ENCODE results near the gene SLC8A3.

SLC8A3 gene

GRCh38 chr14:70064136-70064865 lies 124.5 kb downstream of the SLC8A3 start:
- DNase-seq = no peak

DNA sequence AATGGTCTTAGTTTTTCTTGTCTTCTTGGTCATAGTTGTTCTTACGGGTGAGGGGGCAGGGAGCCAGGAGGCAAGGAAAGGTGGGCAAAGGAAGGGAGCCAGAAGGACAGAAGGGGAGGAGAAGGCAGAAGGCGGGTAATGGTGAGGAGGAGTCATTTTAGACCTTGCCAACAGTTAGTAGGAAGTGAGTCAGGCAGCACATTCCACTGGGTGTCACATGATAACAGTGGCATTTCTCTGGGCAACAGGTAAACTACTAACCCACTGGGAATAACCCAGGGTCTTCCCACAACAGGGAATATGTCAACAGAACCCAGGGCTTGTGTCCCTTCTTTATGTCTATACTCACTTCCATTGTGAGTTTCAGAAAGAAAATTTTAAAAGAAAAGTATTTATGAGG lies 127.6 kb downstream of the SLC8A3 start:
- no peak for DNase-seq

DNA sequence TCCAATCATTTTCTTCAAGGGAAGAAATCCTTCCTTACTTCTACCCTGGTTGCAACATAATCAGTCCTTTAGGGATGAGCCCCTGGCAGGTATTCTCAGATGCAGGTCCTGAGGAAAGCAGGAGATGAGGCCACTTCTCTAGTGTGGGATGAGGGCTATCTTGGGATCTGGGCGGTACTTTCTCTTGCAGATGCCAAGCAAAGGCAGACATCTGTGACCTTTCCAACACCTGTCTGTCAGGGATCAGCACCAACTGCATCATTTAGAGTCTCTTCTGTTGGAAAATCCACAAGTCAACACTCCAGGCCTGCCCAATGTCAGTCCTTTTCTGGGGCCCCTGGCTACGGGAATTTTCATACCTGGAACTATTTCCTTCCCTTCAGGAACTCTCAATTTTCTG lies 129.2 kb downstream of the SLC8A3 start:
- DNase-seq = no peak

DNA sequence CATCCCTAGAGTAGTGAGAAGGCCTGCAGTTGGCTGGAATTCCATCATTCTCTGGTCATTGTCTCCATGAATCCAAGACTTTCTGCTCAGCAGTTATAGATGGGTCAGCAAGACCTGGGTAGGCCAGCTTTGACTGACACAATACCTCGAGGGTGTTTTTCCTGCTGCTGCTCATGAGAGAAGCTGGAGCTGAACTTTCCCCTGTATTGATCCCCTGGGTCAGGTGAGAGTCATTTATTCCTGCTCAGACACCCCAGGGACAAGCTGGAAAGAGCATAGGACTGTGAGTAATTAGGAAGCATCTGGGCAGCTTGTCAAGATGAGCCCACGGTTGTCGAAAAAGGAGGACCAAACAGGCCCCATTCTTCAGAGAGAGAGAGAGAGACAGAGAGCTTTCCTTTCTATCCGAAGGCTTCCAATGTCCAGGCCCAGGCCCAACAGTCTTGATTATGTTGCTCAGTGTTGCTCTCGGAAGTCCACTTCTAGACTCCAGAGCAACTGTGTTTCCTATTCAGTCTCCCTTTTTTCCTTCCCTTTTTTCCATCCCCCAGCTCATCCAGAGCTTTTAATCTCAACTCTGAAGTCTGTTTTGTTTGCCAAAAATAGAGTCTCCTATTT lies 131.1 kb downstream of the SLC8A3 start:
- DNase-seq = no peak

GRCh38 chr14:70052990-70053389 lies 135.8 kb downstream of the SLC8A3 start:
- no peak for DNase-seq

DNA sequence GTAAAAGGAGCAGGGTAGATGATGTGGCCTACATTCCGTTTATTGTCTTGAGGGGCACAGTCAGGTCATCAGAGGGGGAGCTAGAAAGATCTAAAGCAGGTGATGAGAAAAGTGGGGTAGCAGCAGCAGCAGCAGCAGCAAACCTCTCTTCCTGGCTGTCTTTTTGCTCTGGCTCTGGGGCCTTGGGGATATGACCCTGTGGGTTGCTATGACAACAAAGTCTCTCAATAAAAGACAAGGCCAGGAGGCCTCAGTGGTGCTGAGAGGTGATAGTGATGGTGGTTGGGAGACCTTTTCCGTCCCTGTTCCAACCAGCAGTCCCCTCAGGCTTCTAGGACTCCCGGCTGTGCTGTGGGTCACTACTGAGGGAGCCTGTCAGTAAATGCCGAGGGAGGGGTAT lies 138.6 kb downstream of the SLC8A3 start:
- DNase-seq = no peak

DNA sequence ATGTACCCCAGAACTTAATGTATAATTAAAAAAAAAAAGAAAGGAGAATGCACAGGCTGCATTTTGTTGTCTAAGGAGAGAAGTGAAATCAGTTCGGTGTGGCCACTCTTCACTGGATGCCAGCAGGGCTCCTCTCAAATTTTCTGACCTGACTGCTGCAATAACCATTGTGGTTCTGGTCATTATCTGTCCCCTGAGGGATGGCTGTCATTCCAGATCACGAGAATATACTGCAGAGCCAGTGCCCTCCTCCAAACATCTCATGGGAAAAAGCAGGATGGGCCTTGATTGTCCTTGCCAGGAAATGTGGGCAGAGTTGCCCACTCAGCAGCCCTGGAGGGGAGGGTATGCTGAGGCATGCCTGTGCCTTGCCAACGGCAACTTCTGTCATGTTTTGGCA lies 139.1 kb downstream of the SLC8A3 start:
- no peak for DNase-seq

GRCh38 chr14:70048313-70048654 lies 140.5 kb downstream of the SLC8A3 start:
- no peak for DNase-seq

- DNase-seq = no peak
Observed at GRCh38 chr14:70047598-70048312, 141.0 kb downstream of the SLC8A3 start.

DNA sequence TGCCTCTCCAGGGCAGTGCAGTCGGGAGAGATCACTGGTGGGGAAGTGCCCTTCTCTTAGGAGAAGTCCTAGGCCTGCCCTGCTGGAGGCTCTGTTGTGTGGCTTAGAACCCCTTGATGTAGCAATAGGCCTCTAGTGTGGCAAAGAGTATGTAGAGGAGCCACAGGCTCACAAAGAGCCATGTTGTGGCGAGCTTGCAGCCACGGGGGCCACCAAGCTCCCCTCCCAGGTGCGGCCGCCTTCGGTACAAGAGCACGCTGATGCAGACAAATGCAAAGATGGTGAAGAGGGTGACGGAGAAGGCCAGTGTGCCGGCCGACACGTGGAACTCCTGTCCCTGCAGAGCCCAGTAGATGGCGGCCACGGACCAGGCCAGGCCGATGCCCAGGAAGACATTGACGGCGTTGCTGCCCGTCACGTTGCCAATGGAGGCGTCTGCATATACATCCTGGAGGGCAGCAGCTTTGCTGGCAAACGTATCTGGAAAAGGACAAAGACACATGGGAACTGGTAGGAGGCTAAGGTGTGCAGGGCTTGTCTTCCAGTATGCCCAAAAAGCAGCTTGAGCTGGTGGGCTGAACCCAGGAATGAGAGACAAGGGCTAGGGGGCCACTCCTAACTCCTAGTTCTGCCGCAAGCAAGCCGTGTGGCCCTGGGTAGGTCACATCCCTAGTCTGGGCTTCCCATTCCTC lies 142.8 kb downstream of the SLC8A3 start:
- peak; percentile 34 for DNase-seq

DNA sequence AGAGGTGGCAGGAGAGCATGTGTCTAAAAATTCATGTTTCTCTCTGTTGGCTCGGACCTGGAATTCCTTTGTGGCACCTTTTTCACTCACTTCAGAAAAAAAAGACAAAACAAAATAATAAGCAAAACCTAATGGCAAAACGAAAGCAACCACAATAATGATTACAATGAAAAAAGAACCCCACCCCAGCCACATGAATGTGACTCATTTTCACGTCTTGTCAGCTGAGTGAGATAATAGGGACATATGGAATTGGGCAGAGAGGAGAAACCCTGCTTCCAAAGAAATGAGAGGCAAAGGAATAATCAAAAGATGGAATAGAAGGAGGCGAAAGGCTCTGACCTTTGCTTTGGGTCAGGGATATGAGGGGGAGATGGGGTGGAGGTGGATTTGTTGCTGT lies 143.4 kb downstream of the SLC8A3 start:
- no peak for DNase-seq

- DNase-seq = no peak
Observed at GRCh38 chr14:70043001-70043400, 145.8 kb downstream of the SLC8A3 start.

DNA sequence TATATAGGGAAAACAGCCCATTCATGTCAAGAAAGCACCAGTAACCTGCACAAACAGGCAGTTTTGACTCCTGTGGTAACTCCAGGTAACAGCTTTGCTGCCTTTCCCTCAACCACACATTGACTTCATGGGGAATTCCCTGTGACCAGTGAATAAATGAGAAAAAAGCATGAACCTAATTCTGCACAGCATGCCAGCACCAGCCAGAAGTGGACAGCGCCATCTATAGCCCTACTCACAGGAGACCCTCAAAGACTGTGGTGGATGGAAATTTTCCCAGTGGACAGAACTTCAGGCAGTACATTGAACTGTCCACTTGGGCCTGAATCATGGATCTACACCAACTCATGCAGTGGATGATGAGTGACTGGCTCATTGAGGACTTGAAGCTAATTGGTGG lies 152.1 kb downstream of the SLC8A3 start:
- DNase-seq = no peak

DNA sequence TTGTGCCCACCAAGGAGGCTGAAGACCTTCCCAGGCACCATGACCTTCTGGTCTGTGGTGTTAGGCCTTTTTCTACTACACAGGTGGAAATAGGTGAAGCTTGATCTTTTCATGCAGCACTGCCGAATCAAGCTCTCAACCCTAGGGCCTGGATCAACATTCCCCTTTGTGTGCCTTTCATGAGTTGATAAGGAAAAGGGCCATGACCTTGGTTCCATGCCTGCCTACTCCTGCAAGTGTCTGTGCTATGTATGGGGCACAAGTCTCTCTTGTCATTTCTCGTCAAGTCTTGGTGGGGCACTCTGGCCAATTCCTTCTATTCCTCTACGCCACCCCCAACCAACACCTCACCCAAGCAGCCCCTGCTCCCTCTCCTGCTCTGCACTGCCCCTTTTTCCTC lies 154.5 kb downstream of the SLC8A3 start:
- DNase-seq = no peak

DNA sequence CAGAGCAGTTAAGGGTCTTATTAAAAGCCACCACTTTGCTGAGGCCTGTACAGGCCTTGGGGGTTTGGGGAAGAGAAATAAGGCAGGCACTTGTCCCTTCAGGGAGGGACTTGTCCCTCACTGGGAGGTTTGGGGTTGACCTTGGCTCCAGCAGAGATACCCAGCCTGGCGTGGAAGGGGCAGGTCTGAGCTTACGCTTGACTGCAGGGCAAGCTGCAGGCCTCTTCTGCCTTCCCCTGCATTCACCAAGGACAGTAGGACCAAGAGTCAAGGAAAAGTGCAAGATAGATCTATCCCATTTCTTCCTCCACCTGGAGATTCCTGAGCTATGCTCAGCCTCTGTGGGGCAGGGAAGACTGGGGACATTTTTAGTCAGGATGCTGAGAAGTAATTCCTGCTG lies 155.2 kb downstream of the SLC8A3 start:
- DNase-seq = no peak

DNA sequence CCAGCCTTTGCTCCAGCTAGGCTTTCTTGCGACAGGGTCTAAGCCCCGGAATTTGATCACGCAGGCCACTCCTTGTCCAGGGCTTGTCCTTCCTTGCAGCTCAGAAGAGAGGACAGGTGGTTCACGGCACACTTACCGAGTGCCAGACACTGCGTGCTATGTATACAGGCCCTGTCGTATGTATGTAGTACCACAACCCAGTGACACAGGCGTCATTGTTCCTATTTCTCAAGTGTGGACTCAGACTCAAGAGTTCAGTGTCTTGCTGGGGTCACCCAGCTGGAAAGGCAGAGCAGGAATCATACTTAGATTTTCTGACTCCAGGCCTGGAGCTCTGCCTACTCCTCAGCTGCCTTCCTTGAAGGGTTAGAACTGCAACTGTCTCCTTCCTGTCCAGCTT lies 155.6 kb downstream of the SLC8A3 start:
- no peak for DNase-seq

- no peak for DNase-seq
Observed at GRCh38 chr14:70032447-70032846, 156.3 kb downstream of the SLC8A3 start.

- no peak for DNase-seq
Observed at GRCh38 chr14:70032016-70032415, 156.7 kb downstream of the SLC8A3 start.

DNA sequence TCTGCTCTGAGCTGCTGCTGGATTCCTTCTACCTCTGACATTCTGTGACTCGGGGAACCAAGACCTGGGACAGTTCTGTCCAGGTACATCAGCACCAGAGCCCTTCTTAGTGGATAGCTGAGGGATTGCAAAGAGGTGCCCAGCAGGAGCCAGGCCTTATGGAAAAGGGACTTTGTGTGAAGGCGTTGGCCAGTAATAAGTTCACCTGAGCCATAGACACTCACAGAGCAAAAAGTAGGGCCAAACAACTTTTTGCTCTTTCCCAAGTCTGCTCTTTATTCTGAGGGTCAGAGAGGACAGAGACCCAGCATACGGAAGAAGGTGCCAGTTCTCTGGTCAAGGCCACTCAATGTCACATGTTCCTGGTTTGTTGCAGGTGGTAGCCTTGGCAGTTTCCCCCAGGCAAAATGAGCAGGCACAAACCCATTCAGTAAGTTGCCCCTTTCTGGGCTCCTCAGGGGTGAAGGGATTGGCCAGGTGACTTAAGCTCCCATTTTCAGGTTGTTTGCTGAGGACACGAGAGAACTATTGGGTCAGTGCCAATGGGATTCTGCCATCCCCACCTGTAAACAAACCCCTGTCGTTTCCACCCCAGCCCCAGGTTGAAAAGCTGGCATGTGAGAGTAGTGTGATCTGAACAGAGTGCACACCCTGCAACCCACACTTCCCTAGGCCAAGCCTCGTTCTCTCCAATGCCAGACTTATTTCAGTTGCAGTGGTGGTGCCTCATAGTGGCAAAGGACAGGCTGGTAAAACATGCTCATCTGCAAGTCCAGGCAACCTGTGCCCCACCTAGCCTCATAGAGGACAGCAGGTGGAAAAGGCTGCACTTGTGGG lies 159.2 kb downstream of the SLC8A3 start:
- peak; percentile 7 for DNase-seq

- DNase-seq = no peak
Observed at GRCh38 chr14:70027785-70028428, 160.8 kb downstream of the SLC8A3 start.

DNA sequence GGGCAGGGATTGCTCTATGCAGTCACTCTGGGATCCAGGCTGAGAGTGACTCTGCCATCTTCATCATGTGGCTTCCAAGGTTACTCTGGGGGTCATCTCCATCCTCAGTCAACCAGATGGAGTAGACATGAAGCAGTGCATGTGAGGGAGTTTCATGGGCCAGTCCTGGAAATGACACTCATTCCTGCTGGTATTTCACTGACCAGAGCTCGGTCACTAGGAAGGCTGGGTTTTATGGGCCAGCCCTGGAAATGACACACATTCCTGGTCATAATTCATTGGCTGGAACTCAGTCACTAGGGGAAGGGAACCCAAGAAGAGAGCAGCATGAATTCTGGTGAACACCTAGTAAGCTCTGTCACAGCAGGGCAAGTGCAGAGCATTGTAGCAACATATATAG lies 164.9 kb downstream of the SLC8A3 start:
- no peak for DNase-seq

- no peak for DNase-seq
Observed at GRCh38 chr14:70022771-70023445, 165.8 kb downstream of the SLC8A3 start.
